Brain pericyte (primary cell): Measurements from ENCODE around the gene NPR2.

Experiments
- DNase-seq: peaks from one replicate; pipeline ENCODE4 v3.0.0-alpha.2; 2012; ENCODE audit warnings: low read depth, low spot score

NPR2 gene

DNA sequence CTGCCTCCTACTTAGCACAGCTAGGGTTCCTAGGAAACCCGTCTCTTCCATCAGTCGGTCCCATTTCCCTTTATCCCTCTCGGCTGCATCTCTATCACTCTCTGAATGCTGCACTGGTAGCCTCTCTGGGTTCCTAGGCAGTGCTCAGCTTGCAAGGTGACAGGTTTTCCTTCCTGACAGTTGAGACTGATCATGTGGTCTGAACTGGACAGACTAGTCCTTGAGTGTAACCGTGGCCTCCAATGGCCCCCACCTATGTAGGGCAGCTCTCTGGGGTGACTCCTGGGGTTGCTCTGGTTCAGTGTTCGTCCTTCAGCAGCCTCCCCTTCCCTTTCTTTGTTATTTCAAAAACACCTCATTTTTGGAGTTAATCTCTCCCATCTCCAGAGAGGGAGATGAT, 41.4 kb downstream of the NPR2 start:
- no peak for DNase-seq

DNA sequence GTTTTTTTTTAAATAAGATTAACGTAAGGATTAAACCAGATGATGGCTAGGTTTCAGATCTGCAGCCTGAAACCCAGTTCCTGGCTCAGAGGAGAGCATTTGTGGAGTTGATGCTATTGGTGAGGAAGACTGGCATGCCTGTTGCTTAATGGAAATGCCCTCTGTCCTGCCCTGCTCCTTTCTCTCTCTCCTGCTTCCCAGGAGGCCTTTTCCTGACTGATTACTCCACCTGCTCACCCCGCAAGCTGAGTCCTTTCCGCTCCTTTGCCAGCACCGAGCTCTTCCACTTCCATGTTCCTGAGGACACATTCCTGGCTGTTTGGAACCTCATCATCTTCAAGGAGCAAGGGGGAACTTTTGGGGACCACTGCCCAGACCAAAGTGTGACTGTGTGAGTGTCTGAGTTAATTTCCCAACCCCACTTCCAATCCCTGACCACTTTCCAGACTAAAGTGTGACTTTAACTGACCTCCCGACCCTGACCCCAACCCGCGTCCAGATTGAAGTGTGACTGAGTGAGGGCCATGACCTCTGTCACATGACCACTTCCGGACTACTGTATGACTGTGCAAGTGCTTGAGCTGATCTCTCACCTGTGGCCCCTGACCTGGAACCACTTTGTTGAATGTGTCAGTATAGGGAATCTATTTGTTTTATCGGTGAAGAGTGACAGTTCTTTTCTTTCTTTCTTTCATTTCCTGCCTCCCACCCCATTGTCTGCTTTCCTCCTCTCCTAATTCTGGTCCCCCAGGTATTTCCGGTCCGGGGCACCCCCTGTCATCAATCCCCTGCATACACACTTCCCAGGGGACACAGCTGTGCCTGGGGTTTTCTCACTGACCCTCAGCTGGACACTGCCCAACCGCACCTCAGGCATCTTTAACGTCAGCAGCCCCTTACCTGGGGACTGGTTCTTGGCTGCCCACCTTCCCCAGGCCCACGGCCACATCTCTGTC, 43.1 kb downstream of the NPR2 start:
- no peak for DNase-seq

DNA sequence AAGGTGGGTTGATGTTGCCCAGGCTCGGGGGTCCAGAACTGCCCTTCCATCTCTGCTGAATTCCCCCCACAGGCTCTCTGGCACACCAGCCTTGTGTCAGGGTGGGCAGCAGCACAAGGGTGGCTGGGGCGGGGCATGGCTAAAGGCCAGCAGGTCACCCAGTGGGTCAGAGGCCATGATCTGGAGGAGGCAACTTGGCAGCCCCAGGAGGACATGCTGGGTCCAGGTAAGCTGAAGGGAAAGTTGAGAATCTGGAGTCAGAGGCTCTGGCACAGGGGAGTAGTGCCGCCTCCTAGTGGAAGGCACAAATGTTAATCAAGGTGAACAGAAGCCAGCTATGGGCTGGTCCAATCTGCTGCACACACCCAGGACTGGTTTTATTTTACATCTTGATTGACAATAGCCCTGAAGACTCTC, 43.8 kb downstream of the NPR2 start:
- no peak for DNase-seq

DNA sequence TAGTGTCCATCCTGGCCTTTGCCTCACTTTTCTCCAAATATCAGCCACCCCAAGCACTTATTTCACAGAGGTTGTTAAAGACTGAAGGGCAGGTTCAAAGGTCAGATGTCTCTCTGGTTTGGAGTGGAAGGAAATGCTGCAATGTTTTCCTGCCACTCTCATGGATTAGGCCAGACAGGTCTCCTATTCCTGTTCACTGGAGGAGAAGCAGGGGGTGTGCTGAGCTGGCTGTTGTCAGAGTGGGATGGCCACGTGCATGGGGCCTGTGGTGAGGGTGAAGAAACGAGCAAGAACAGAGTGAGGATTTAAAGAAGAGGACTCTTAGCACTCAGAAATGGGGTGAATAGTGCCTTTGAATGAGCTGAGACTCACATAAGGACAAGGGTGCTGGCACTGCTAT, 44.4 kb downstream of the NPR2 start:
- DNase-seq: no peak

DNA sequence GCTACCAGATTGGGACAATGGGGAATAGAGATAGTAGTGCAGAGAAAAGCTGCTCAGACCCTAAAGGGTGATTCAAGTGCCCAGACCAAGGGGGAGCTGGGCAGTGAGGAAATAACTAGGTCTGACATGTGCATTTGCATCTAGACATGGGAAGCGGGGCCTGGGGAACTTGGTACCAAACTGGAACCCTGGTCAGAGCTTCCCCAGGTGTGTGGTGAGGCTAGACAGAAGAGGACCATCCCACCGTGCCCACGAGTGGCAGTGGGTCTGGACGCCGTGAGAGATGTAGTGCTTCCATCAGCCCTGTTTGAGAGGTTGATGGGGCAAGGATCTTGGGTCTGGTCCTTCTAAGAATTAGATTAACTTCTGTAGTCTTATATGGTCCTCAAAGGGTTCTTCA, 45.2 kb downstream of the NPR2 start:
- DNase-seq: no peak

DNA sequence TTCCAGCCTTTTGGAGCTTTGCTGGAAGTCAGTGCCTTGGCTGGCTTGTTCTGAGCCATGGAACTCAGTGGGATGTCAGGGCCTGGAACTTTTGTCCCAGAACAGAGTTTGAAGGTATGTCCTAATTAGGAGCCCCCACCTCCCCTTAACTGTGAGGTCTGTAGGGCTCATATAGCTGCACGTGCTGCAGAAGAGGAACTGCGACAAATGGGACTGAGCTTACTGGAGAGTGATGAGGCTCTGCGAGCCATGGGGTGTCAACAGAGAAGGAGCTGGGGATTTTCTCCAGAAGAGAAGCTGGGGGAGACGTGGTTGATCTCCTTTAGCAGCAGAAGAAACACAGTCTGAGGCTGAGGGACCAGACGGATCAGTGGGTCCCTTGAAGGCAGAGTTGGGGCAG, 48.5 kb downstream of the NPR2 start:
- no peak for DNase-seq

DNA sequence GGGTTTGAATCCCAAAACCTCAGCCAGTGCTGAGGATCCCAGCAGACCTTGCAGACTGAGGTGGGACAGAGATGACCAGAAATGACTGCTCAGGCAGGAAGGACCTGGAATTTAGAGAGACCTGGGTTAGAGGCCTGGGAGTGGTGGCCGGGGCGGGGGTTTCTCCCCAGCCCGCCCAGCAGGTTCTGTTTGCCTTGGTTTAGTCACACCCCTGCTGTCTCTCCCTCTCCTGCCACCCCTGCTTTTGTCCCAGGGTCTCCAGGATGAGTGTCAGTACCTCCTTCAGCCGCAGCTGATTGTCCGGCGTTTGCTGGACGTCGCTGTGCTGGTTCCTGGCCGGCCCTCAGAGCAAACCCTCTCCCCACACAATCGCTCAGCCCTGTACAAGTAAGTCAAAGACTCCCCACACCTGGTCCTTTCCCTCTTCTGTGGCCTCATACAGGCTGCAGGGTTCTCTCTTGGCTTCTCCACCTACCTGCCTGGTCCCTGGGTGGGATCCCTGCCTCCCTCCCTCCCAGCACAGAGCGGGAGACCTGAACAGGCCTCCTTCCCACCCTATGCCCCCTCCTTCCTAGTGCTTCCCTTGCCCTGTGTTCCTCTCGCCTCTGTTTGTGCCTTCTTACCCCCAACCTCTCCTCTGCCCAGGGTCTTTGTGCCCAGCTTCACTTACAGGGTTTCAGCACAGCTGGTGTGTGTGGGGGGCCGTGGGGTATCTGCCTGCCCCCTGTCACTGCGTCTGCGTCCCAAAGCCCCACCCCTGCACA, 49.7 kb downstream of the NPR2 start:
- no peak for DNase-seq

DNA sequence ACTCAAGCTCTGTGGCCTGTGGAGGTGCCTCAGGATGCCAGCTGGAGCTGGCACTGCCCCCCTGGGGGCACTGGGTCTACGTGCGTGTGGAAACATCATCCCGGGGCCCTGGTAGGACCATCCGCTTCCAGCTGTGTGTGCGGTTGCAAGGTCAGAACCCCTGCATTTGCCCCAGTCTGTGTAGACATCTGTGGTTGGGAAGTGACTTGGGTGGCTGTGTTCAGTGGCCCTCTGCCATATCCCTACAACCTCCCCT, 50.2 kb downstream of the NPR2 start:
- no peak for DNase-seq

DNA sequence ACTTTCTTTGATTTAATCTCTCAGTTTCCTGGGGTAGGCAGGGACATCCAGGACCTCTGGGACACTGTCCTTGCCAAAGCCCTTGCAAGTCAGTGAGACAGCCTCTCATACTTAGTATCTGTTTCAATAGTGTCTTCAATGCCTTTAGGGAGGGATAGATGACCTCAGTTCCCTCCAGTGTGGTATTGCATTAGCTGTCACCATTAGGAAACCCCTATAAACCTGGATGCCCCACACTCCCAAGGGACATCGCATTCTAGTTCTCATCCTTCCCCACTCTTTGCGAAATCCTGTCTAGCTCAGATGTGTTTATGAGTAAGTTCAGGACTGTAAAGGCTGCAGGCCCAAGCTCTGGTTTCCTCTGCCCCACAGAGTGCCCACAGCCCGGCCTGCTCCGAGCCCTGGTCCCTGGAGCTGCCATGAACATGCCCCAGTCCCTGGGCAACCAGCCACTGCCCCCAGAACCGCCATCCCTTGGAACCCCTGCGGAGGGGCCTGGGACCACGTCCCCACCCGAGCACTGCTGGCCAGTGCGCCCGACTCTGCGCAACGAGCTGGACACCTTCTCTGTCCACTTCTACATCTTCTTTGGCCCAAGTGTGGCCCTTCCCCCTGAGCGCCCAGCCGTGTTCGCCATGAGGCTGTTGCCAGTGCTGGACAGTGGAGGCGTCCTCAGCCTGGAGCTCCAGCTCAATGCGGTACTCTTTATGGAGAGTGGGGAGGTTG, 50.8 kb downstream of the NPR2 start:
- no peak for DNase-seq

DNA sequence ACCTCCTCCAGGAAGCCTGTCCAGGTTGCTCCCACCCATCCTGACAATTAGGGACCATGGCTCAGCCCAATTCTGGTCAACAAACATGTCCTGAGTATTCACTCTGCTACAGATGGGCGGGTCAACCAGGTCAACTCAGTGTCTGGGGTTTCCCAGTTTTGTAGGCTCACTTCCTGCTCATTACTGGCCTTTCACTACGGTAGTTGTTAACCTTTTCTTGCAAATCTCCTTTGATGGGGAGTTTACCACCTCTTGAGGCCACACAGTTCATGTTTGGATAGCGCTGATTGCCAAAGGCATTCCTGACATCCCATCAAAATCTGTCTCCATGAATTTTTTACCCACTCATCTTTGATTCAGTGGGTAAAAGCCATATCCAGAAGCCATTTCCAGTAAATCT, 51.4 kb downstream of the NPR2 start:
- no peak for DNase-seq

DNA sequence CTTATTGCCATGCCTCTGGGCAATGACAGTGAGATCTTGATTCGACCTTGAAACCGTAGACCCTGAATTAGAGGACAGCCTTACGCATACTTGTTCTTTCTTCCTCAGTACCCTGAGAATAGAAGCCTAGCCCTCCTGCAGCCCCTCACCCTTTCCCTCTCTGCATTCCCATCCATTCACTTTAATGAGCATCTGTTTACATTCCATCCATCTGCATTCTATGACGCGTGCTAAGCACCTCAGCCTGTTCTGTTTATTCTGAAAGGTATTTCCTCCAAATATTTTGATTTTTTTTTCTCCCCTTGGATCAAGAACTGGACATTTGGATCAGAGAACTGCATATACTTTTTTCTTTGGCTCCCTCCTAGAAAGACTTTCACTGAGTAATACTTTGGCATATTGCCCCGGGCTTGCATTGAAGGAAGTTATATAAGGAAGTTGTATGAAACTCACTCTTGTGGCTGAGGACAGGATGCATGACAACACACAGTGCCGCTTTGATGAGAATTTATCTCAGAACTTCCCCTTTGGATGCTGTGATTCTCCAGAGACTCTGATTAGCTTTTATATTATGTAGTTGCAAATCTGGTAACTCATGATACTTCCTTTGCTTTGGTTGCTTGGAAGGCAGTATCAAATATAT, 53.4 kb downstream of the NPR2 start:
- no peak for DNase-seq

DNA sequence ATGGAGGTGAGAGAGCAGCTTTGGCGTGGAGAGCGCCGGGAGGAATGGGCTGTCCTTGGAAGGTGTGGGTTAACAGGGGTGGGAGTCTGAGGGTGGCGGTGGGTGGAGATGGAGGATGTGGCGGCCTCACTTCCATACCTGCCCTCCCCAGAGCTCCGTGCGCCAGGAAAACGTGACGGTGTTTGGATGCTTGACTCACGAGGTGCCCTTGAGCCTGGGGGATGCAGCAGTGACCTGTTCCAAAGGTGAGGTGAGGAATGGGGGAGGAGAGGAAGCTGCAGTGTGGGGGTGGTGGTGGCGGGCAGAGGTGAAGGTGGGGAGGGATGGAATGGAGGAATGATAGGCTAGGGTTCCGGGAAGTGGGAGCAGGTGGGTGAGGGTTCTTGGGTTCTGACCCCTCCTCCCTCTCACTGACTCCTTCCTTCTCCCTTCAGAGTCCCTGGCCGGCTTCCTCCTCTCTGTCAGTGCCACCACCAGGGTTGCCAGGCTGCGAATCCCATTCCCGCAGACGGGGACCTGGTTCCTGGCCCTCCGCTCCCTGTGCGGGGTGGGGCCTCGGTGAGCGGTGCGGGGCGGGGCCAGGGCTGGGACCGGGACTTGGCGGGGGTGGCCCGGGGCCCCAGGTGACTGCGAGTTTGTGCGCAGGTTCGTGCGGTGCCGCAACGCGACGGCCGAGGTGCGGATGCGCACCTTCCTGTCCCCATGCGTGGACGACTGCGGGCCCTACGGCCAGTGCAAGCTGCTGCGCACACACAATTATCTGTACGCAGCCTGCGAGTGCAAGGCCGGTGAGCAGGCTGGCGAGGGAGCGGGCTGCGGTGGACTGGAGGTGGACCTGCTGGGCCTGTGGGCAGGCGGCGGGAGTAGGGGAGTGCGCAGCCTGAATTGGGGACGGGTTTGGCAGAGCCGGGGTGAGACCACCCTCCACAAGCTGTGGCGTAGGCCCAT, 54.7 kb downstream of the NPR2 start:
- no peak for DNase-seq

DNA sequence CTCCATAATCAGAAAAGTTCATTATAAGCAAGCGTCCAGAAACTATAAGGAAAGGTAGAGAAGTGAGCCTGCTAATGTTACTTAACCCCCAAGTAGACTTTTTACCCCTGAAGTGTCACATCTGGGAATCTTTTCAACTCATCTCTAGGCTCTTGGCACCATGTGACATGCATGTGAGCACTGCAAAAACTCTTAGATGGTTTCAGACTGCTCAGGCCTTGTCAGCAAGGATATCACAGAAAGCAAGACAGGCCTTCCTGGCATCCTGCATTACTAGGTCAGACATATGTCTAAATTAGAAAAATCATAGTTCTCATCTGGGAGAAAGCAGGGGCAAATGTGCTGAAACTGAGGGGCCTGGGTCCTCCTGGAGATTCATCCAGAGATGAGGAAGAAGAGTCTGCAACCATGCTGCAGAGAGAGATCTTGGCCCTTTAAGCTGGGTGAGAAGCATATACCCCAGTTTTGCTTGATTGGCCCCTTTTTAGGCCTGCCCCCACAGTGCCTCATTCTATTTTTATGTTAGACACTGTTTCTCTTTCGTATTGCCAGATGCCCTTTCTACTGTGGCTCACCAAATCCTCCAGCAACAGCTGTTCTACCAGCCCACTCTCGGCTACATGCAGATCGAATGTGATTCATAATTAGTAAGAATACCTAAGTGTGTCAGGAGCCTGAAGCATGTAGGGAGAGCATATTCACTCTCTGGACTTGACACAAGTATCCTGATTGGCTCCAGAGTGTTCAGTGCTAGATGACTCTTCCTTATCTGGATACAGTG, 56.6 kb downstream of the NPR2 start:
- no peak for DNase-seq

DNA sequence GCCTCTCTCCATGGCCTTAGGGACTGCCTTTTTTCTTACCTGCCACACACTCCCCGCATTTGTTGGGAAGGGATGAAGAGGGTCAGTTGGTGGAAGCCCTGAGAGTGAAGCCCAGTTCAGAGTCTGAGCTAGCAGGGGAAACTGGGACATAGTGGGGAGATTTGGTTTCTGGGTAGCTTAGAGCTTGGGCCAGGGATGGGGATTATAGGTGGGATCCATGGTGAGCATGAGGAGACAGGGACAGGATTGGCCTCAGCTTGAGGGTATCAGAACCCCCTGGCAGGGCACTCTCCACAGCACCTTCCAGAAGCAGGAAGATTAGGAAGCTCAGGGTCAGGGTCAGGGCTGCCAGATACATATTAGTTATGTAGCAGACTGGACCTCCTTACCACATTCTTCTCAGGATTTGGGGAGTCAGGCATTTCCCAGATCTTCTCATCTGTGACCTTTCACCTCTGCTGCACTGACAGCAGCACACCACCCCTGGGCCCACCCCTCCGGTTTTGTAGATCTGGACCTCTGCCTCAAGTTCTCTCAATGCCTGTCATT, 61.0 kb downstream of the NPR2 start:
- no peak for DNase-seq

DNA sequence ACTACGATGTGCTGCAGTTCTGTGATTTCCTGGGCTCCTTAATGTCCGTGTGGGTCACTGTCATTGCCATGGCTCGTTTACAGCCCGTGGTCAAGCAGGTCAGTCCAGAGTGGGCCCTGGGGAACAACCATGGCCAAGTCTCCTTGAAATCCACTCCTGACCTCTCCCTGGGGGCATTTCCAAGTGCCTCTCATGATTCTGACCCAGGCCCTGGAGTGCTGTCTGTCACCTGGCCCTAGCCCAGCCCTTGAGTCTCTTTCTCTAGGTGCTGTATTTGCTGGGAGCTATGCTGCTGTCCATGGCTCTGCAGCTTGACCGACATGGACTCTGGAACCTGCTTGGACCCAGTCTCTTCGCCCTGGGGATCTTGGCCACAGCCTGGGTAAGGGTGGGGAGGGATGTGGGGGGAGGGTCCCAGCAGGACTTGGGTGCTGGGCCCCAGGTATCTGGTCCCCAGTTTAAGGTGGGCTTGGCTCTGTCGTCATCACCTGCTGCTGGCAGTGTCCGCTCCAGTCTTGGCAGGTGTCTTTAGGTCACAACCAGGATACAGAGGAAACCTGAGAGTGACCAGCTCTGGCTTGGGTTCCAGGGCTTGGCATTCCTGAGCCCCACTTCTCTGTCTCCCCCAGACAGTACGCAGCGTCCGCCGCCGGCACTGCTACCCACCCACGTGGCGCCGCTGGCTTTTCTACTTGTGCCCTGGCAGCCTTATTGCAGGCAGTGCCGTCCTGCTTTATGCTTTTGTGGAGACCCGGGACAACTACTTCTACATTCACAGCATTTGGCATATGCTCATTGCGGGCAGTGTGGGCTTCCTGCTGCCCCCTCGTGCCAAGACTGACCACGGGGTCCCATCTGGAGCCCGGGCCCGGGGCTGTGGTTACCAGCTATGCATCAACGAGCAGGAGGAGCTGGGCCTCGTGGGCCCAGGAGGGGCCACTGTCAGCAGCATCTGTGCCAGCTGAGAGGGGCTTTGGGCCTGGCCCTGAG, 61.8 kb downstream of the NPR2 start:
- DNase-seq: no peak

DNA sequence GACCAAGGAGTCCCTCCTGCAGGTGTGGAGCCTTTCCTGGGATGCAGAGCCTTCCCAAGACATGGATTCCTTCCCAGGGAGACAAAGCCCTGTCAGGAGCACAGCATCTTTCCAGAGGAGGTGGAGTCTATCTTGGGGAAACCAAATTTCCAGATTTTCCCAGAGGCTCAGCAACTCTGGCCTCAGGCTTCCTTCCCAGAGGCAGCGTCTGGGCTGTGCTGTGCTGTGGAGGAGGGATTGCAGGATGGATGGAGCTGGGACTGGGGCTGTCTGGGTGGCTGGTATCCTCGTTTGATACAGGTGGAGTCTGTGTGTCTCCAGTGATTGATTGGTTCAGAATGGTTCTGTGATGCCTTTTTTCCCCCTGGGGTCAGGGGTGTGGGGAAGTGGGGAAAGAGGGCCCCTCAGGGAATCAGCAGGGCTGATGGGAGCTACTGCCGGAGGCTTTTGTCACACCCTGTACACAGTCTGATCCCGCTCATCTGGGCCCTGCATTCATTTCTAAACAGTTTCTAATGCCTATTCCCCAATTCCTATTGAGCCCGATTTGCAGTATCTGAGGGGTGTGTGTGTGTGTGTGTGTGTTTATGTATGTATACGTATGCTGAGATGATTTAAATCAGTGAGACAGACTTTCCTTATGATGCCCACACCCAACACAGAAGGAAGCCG, 62.8 kb downstream of the NPR2 start:
- DNase-seq: no peak

DNA sequence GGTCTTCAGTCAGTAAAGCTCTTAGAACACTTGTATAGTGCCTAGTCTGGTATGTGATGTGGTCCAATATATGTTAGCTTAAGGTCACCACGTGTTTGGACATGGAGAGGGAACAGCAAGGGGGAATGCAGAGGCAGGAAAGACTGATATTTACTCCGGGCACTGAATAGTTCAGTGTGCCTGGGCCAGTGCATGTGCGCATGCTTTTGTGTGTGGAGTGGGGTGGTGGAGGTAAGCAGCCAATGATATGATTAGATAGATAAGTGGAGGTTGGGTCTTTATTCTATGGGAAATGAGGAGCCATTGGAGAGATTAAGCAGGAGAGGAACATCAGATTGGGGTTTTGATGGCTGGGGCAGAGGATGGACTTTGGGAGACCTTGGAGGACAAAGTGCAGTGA, 64.8 kb downstream of the NPR2 start:
- no peak for DNase-seq

DNA sequence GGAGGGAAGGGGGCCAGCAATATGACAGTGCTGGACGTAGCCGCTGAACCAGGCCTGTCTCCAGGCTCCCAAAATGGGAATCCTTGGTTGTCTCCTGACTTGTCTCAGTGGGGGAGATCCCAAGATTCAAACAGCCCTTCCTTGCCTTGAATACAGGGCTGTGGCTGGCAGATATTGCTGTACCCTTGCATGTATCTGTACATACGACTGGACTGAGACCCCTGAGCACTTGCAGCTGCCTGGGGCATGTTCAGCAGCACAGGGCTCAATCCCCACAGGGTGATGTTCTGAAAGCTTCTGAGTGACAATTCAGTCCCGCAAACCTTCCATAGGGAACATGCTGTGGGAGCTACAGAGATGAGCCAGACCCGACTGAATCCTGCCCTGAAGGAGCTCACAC, 65.5 kb downstream of the NPR2 start:
- no peak for DNase-seq
